Parathyroid adenoma (tissue), 2 donors: Measurements from ENCODE around the gene TIMP3.

Source experiments
- H2AFZ ChIP-seq: fragments of 300-600 bp; sonication (generic); one replicate; pipeline ENCODE4 v1.7.0; 2017; ENCODE audit warnings: antibody characterized with exemption, mild to moderate bottlenecking
- H3K27ac ChIP-seq: fragments of 300-600 bp; sonication (generic); one replicate; pipeline ENCODE4 v1.7.0; 2017
- H3K27me3 ChIP-seq: fragments of 300-600 bp; sonication (generic); one replicate; pipeline ENCODE4 v1.7.0; 2017; ENCODE audit warnings: low read length; ENCODE audit not compliant: control insufficient read depth, insufficient read depth
- H3K36me3 ChIP-seq: fragments of 300-600 bp; sonication (generic); one replicate; pipeline ENCODE4 v1.7.0; 2017; ENCODE audit warnings: low read length; ENCODE audit not compliant: control insufficient read depth, insufficient read depth
- H3K4me1 ChIP-seq: fragments of 300-600 bp; sonication (generic); one replicate; pipeline ENCODE4 v1.7.0; 2017; ENCODE audit warnings: control low read depth
- H3K4me2 ChIP-seq: fragments of 300-600 bp; sonication (generic); one replicate; pipeline ENCODE4 v1.7.0; 2017; ENCODE audit warnings: low read length
- H3K4me3 ChIP-seq: fragments of 300-600 bp; sonication (generic); one replicate; pipeline ENCODE4 v1.7.0; 2017; ENCODE audit warnings: low read depth, low read length
- H3K79me2 ChIP-seq: fragments of 300-600 bp; sonication (generic); one replicate; pipeline ENCODE4 v1.7.0; 2017; ENCODE audit warnings: control low read depth
- H3K9ac ChIP-seq: fragments of 300-600 bp; sonication (generic); one replicate; pipeline ENCODE4 v1.7.0; 2017; ENCODE audit warnings: mild to moderate bottlenecking
- H3K9me3 ChIP-seq: fragments of 300-600 bp; sonication (generic); one replicate; pipeline ENCODE4 v1.7.0; 2017; ENCODE audit warnings: low read length; ENCODE audit not compliant: control insufficient read depth
- TF ChIP-seq, protein P1 (sequence below): fragments of 300-600 bp; sonication (generic); IDR thresholded peaks from one replicate; pipeline ENCODE4 v1.7.0; 2017; ENCODE audit warnings: antibody characterized with exemption, mild to moderate bottlenecking
- donor health status: primary hyperparathyroidism.

TIMP3 gene

DNA sequence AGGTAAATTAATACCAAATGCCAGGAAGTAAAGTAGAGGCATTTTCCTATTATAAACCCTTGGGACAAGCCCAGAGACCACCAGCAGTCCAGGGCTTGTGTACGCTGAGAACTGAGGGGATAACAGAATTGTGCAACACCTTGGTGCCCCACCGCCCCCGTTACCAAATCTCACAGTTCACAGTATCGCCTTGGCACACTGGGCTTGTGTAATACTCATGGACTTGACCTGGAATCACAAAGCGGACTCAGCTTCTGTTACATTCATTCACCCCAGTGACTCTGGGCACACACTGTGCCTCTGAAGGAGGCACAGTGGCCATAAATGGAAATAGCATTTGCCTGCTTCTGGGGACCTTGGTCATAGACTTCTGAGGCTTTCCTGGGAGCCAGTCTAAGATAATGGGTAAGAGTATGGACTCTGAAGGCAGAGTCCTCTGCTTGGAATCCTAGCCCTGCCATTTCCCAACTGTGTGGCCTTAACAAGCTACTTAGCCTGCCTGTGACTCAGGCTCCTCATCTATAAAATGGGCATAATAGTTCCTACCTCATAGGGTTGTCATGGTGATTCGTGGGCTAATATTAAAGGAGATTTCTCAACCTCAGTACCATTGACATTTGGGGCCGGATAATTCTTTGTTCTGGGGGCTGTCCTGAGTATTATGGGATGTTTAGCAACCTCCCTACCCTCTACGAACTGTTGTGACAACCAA lies 53.7 kb downstream of the TIMP3 start:
- no peak overlapping the region for H3K4me3 ChIP-seq
- H3K27ac ChIP-seq: no peak overlapping the region
- H3K9ac ChIP-seq: no peak overlapping the region
- H3K79me2 ChIP-seq: peaks cover 5% of the 10 kb centered on the region
- no peak overlapping the region for H3K4me2 ChIP-seq
- no peak overlapping the region for H2AFZ ChIP-seq
- H3K27me3 ChIP-seq: no peaks in the 10 kb centered on the region
- no peaks in the 10 kb centered on the region for H3K36me3 ChIP-seq
- TF ChIP-seq, protein P1, sequence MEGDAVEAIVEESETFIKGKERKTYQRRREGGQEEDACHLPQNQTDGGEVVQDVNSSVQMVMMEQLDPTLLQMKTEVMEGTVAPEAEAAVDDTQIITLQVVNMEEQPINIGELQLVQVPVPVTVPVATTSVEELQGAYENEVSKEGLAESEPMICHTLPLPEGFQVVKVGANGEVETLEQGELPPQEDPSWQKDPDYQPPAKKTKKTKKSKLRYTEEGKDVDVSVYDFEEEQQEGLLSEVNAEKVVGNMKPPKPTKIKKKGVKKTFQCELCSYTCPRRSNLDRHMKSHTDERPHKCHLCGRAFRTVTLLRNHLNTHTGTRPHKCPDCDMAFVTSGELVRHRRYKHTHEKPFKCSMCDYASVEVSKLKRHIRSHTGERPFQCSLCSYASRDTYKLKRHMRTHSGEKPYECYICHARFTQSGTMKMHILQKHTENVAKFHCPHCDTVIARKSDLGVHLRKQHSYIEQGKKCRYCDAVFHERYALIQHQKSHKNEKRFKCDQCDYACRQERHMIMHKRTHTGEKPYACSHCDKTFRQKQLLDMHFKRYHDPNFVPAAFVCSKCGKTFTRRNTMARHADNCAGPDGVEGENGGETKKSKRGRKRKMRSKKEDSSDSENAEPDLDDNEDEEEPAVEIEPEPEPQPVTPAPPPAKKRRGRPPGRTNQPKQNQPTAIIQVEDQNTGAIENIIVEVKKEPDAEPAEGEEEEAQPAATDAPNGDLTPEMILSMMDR: no peak
- H3K4me1 ChIP-seq: peaks cover 25% of the 10 kb centered on the region
- H3K9me3 ChIP-seq: no peaks in the 10 kb centered on the region

- no peak overlapping the region for H3K9ac ChIP-seq
- H3K4me1 ChIP-seq: peaks cover 1% of the 10 kb centered on the region
- no peaks in the 10 kb centered on the region for H3K9me3 ChIP-seq
- peaks cover 5% of the 10 kb centered on the region for H3K79me2 ChIP-seq
- TF ChIP-seq, protein P1: no peak
- H3K4me3 ChIP-seq: no peak overlapping the region
- no peaks in the 10 kb centered on the region for H3K36me3 ChIP-seq
- H3K27ac ChIP-seq: no peak overlapping the region
- no peak overlapping the region for H2AFZ ChIP-seq
- no peak overlapping the region for H3K4me2 ChIP-seq
- no peaks in the 10 kb centered on the region for H3K27me3 ChIP-seq
These were observed 56.7 kb downstream of the TIMP3 start for GRCh38 chr22:32858121-32858703.

- no peak overlapping the region for H3K27ac ChIP-seq
- H3K4me1 ChIP-seq: no peaks in the 10 kb centered on the region
- H2AFZ ChIP-seq: no peak overlapping the region
- TF ChIP-seq, protein P1: no peak
- no peaks in the 10 kb centered on the region for H3K9me3 ChIP-seq
- H3K4me2 ChIP-seq: no peak overlapping the region
- no peak overlapping the region for H3K9ac ChIP-seq
- peaks cover 5% of the 10 kb centered on the region for H3K79me2 ChIP-seq
- no peaks in the 10 kb centered on the region for H3K36me3 ChIP-seq
- H3K4me3 ChIP-seq: no peak overlapping the region
- no peaks in the 10 kb centered on the region for H3K27me3 ChIP-seq
These were observed 57.5 kb downstream of the TIMP3 start for GRCh38 chr22:32858957-32859356.

DNA sequence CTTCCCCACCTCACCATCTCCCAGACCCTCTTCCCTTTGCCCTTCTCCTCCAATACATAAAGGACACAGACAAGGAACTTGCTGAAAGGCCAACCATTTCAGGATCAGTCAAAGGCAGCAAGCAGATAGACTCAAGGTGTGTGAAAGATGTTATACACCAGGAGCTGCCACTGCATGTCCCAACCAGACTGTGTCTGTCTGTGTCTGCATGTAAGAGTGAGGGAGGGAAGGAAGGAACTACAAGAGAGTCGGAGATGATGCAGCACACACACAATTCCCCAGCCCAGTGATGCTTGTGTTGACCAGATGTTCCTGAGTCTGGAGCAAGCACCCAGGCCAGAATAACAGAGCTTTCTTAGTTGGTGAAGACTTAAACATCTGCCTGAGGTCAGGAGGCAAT lies 58.2 kb downstream of the TIMP3 start:
- TF ChIP-seq, protein P1: no peak
- Histone ChIP-seq H3K9me3 (no peaks in the 10 kb centered on the region), H3K4me2 (no peak overlapping the region), H3K27ac (no peak overlapping the region), H3K4me3 (no peak overlapping the region), H3K79me2 (peaks cover 3% of the 10 kb centered on the region), H2AFZ (no peak overlapping the region), H3K27me3 (no peaks in the 10 kb centered on the region), H3K4me1 (no peaks in the 10 kb centered on the region), H3K9ac (no peak overlapping the region), H3K36me3 (no peaks in the 10 kb centered on the region)

- Histone ChIP-seq H3K36me3 (no peaks in the 10 kb centered on the region), H3K27me3 (no peaks in the 10 kb centered on the region)
- TF ChIP-seq, protein P1: no peak
These were observed 59.8 kb downstream of the TIMP3 start for GRCh38 chr22:32861330-32861729.

More at GRCh38 chr22:32861330-32861729, 59.8 kb downstream of the TIMP3 start:
- H2AFZ ChIP-seq: no peak overlapping the region
- no peaks in the 10 kb centered on the region for H3K79me2 ChIP-seq
- no peak overlapping the region for H3K4me2 ChIP-seq
- no peak overlapping the region for H3K4me3 ChIP-seq
- no peaks in the 10 kb centered on the region for H3K9me3 ChIP-seq
- no peaks in the 10 kb centered on the region for H3K4me1 ChIP-seq
- H3K9ac ChIP-seq: no peak overlapping the region
- H3K27ac ChIP-seq: no peak overlapping the region
